Colonic mucosa (tissue), 4 donors: ENCODE data around the gene DUT. TPM values are rescaled to one million over a fixed set of nuclear protein-coding genes. Genes with fewer than 3 reads are reported as not detected.
"Not testable (repeated sequence)": the region's sequence is repeated elsewhere in the genome, so short reads cannot be mapped to it uniquely, and the experiment has no call there.

Source experiments
- DNase-seq: peaks from one replicate; pipeline ENCODE4 v3.0.0-alpha.2; 2020
- H3K27ac ChIP-seq: fragments of 200-600 bp; one replicate; pipeline ENCODE4 v1.8.0; 2021
- H3K27me3 ChIP-seq: fragments of 200-600 bp; one replicate; pipeline ENCODE4 v1.8.0; 2021
- H3K36me3 ChIP-seq: fragments of 200-600 bp; one replicate; pipeline ENCODE4 v1.8.0; 2021
- H3K4me1 ChIP-seq: fragments of 200-600 bp; one replicate; pipeline ENCODE4 v1.8.0; 2021; ENCODE audit warnings: mild to moderate bottlenecking
- H3K4me3 ChIP-seq: fragments of 200-600 bp; one replicate; pipeline ENCODE4 v1.8.0; 2021
- H3K9ac ChIP-seq, 2 donors: one replicate each; pipeline ENCODE4 v1.7.0; 2013; ENCODE audit warnings: control low read depth in 2 of 2, low read depth in 2 of 2, low read length in 2 of 2
- H3K9me3 ChIP-seq: fragments of 200-600 bp; one replicate; pipeline ENCODE4 v1.8.0; 2021
- intact Hi-C: fragments of 100-400 bp; cut with DNase I; formaldehyde crosslinking; loops from one replicate; pipeline ENCODE4 v1.14.1; 2022
- total RNA-seq, 2 donors: library from RNA; stranded (reverse); fragmentation: NEBNext Ultra II Directional in 1 of 2; extraction: Animal tissue kit (Norgen Biotek cat#: 25700) in 1 of 2; gene quantifications; one replicate each; pipeline ENCODE4 v1.2.1, GENCODE V29; 2021
- TF ChIP-seq, protein P1 (sequence below): fragments of 200-600 bp; IDR thresholded peaks from one replicate; pipeline ENCODE4 v1.8.0; 2022; ENCODE audit warnings: antibody characterized with exemption, mild to moderate bottlenecking
- donor health status: healthy.
- donor health status: DM: no; HTN: no; CAD: no.
- donor health status: DM: no; HTN: no; CAD: no.

Gene DUT
- total RNA-seq, 2 donors from 2014 or later: 69.2 to 153 TPM

DNA sequence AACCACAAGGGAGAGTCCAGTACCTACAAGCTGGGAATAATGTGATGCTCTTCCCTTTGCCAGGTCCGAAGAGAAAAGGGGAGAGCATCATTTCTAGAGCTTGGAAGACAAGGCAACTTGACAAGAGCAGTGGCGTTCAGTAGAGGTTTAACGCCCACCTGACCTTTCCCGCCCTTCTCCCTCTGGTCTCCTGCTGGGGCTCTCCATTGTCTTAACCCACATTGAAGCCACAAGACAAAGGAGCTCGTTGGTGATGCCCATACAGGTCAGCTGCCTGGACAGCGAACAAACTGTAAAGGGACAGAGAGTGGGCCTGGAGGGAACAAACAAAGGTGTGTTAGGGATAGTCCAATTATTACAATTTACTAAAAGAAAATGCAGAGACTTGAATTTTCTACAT is 13.1 kb upstream of the DUT start:
- no peaks in the 10 kb centered on the region for H3K4me1 ChIP-seq
- no peak overlapping the region for H3K27ac ChIP-seq
- TF ChIP-seq, protein P1, sequence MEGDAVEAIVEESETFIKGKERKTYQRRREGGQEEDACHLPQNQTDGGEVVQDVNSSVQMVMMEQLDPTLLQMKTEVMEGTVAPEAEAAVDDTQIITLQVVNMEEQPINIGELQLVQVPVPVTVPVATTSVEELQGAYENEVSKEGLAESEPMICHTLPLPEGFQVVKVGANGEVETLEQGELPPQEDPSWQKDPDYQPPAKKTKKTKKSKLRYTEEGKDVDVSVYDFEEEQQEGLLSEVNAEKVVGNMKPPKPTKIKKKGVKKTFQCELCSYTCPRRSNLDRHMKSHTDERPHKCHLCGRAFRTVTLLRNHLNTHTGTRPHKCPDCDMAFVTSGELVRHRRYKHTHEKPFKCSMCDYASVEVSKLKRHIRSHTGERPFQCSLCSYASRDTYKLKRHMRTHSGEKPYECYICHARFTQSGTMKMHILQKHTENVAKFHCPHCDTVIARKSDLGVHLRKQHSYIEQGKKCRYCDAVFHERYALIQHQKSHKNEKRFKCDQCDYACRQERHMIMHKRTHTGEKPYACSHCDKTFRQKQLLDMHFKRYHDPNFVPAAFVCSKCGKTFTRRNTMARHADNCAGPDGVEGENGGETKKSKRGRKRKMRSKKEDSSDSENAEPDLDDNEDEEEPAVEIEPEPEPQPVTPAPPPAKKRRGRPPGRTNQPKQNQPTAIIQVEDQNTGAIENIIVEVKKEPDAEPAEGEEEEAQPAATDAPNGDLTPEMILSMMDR: no peak
- no peaks in the 10 kb centered on the region for H3K27me3 ChIP-seq
- no peaks in the 10 kb centered on the region for H3K9me3 ChIP-seq
- no peak overlapping the region for H3K9ac ChIP-seq
- H3K4me3 ChIP-seq: no peak overlapping the region
- H3K36me3 ChIP-seq: no peaks in the 10 kb centered on the region
- intact Hi-C loops: no loop called here
- DNase-seq: no peak

GRCh38 chr15:48323294-48323693 is 7.9 kb upstream of the DUT start:
- Histone ChIP-seq H3K9ac (no peak overlapping the region), H3K4me1 (no peaks in the 10 kb centered on the region), H3K4me3 (no peak overlapping the region), H3K27ac (no peak overlapping the region), H3K27me3 (no peaks in the 10 kb centered on the region), H3K36me3 (no peaks in the 10 kb centered on the region), H3K9me3 (no peaks in the 10 kb centered on the region)
- TF ChIP-seq, protein P1: no peak
- no peak for DNase-seq
- intact Hi-C loops: no loop called here

DNA sequence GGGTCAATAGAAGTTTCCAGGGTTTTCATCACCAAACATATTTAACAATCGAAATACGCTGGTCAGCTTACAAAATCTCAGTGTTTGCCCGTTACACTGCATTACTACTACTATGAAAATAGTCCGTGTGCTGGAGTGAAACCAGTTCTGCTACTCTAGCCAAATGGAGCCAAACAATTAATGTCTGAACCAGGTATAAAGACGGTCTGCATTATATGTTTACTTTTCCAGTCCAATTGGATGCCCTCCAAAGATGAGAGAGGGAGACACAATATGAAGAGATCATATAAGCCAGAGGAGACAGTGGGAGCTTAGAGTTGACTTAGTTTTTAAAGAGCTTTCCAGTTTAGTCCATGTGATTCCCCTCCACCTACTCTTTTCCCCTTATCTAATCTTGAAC is 6.3 kb upstream of the DUT start:
- no peaks in the 10 kb centered on the region for H3K27me3 ChIP-seq
- no peak for DNase-seq
- no peak overlapping the region for H3K4me3 ChIP-seq
- no peak overlapping the region for H3K27ac ChIP-seq
- TF ChIP-seq, protein P1: no peak
- no peaks in the 10 kb centered on the region for H3K9me3 ChIP-seq
- H3K36me3 ChIP-seq: no peaks in the 10 kb centered on the region
- H3K4me1 ChIP-seq: no peaks in the 10 kb centered on the region
- H3K9ac ChIP-seq: no peak overlapping the region
- intact Hi-C loops: no loop called here

- Histone ChIP-seq H3K27ac (no peak overlapping the region), H3K9ac (no peak overlapping the region), H3K9me3 (no peaks in the 10 kb centered on the region), H3K27me3 (no peaks in the 10 kb centered on the region), H3K4me1 (no peaks in the 10 kb centered on the region), H3K36me3 (no peaks in the 10 kb centered on the region), H3K4me3 (no peak overlapping the region)
- intact Hi-C loops: no loop called here
- no peak for DNase-seq
- TF ChIP-seq, protein P1: no peak
Measured at GRCh38 chr15:48325400-48325799, 5.8 kb upstream of the DUT start.

GRCh38 chr15:48326180-48326579 is 5.0 kb upstream of the DUT start:
- H3K4me1 ChIP-seq, H3K36me3 ChIP-seq, H3K27ac ChIP-seq, H3K9ac ChIP-seq, H3K4me3 ChIP-seq, H3K27me3 ChIP-seq, intact Hi-C loops, DNase-seq, H3K9me3 ChIP-seq: not testable (repeated sequence)

DNA sequence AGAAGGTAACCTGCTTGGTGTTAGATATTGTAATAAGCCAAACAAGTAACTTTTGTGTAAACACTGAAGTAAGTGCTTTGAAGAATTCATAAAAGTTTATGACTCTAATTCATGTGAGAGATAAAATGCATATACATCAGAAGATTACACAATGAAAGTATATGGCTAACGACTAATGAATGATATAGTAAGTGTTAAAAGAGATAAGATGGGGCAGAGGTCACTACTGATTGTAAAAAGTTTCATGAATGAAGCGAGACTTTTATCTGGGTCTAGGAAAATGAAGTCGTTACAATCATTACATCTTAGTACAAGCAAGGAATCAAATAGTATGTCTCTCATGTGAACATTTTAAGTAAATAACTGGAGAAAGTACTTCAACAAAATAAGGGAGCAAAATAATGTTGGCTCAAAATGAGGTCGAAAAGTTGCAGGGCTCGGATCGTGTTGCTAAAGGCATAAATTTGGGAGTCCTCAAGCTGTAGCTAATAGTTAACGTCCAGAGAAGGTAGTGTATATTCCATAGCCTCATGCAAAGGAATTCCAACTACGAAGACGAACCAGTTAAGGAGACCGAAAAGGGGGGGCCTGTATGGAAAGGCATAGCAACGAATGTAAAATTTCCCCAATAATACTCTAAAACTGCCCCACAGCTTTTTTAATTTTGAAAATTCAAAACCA is 984 bp upstream of the DUT start:
- Histone ChIP-seq H3K27ac (peak overlapping the region; percentile 94), H3K9ac (peak overlapping the region; percentile 92 to 99), H3K9me3 (no peaks in the 10 kb centered on the region), H3K4me3 (peak overlapping the region; percentile 79), H3K36me3 (no peaks in the 10 kb centered on the region), H3K27me3 (no peaks in the 10 kb centered on the region), H3K4me1 (peaks cover 6% of the 10 kb centered on the region)
- DNase-seq: peak; percentile 20
- intact Hi-C loops: no loop called here
- TF ChIP-seq, protein P1: no peak
